ENCODE measurements around the gene CXorf66. TPM values are rescaled to one million over a fixed set of nuclear protein-coding genes. Genes with fewer than 3 reads are reported as not detected.

CXorf66 gene
- total and polyA plus RNA-seq, 9 of the 15 experiments (the other 6 are each of a cell fraction or from before 2014, with no cell fraction given): not detected

- ATAC-seq: no peak
- CTCF ChIA-PET (ENCODE audit: low intra/inter-chr PET ratio): interaction anchor here (0.7 kb wide), 1 partner anchor 58 kb away, joined by 3 read pairs; no protein-coding TSS in a partner anchor
- intact Hi-C loops (cut with micrococcal nuclease): no loop called here
These were observed 6.8 kb upstream of the CXorf66 start for GRCh38 chrX:139972113-139972512.

DNA sequence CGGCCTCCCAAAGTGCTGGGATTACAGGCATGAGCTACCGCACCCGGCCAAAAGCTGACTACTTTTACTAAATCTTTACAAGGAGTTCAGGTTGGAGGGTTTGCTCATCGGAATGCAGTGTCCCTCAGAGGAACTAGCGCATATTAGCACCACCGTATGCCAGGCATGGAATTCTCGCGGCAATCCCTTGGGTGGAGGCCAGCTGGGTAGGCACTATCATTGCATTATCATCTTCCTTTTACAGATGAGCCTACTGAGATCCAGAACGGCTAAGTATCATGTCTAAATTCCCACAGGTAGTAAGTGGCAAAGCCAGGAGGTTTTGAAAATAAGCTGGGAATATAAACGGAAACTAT, 6.1 kb upstream of the CXorf66 start:
- no TSS peak for BruUV-seq (replicated peaks)
- ATAC-seq (no peak), DNase-seq (ENCODE audit: extremely low read depth in 1 of 4, low spot score in 3 of 4) (no peak), FAIRE-seq (no peak)
- Histone ChIP-seq H3K4me3 (no peak overlapping the region), H3K79me2 (ENCODE audit: control insufficient read depth, insufficient read depth, low read length) (no peaks in the 10 kb centered on the region), H3K9ac (ENCODE audit: insufficient read depth in 1 of 2, low read depth in 2 of 2, low read length in 2 of 2) (no peak overlapping the region), H4K20me1 (replicated peaks; ENCODE audit: control insufficient read depth, insufficient read depth, low read length) (no peaks in the 10 kb centered on the region), H3K4me1 (replicated peaks in 1 of 2; ENCODE audit: control insufficient read depth in 2 of 2, insufficient read depth in 2 of 2, low read length in 2 of 2) (no peaks in the 10 kb centered on the region), H3K9me3 (replicated peaks; ENCODE audit: control insufficient read depth, insufficient read depth, low read depth, low read length) (no peaks in the 10 kb centered on the region), H2AFZ (ENCODE audit: low read depth, low read length) (no peak overlapping the region), H3K36me3 (ENCODE audit: control insufficient read depth, insufficient read depth, low read length) (no peaks in the 10 kb centered on the region), H3K9me1 (ENCODE audit: control insufficient read depth, insufficient read depth, low read length) (no peaks in the 10 kb centered on the region), H3K27me3 (ENCODE audit: control insufficient read depth in 2 of 2, insufficient read depth in 2 of 2, low read length in 2 of 2) (no peaks in the 10 kb centered on the region), H3K27ac (ENCODE audit: extremely low read depth, low read depth, low read length) (no peak overlapping the region), H3K4me2 (ENCODE audit: insufficient read depth, low read length) (no peak overlapping the region)
- ChIA-PET CTCF (ENCODE audit: low intra/inter-chr PET ratio) (no interaction called here), POLR2A (no interaction called here)
- in situ Hi-C loops (cut with MboI) (no loop called here), intact Hi-C loops (cut with micrococcal nuclease) (no loop called here)
- WGBS (ENCODE audit: insufficient coverage, low coverage, missing lambda C conversion rate): 5% methylated on average over 9 of the region's 10 CpGs
- TF ChIP-seq, protein P1, sequence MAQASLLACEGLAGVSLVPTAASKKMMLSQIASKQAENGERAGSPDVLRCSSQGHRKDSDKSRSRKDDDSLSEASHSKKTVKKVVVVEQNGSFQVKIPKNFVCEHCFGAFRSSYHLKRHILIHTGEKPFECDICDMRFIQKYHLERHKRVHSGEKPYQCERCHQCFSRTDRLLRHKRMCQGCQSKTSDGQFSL (CRISPR knock-in tag; IDR thresholded peaks at IDR 0.05): no peak
- TF ChIP-seq, protein P1 (tag; IDR thresholded peaks at IDR 0.05): no peak
- TF ChIP-seq CREB3L1 (IDR thresholded peaks at IDR 0.05; ENCODE audit: borderline replicate concordance, low read depth): no peak

More at GRCh38 chrX:139972113-139972512, 6.8 kb upstream of the CXorf66 start:
- no peak overlapping the region for H3K27ac ChIP-seq (ENCODE audit: extremely low read depth, low read depth, low read length)
- no TSS peak for BruUV-seq (replicated peaks)
- no peak overlapping the region for H3K4me3 ChIP-seq
- H3K9ac ChIP-seq (ENCODE audit: insufficient read depth in 1 of 2, low read depth in 2 of 2, low read length in 2 of 2): no peak overlapping the region
- H3K9me1 ChIP-seq (ENCODE audit: control insufficient read depth, insufficient read depth, low read length): no peaks in the 10 kb centered on the region
- in situ Hi-C loops (cut with MboI): no loop called here
- H3K4me1 ChIP-seq (replicated peaks in 1 of 2; ENCODE audit: control insufficient read depth in 2 of 2, insufficient read depth in 2 of 2, low read length in 2 of 2): no peaks in the 10 kb centered on the region
- H3K27me3 ChIP-seq (ENCODE audit: control insufficient read depth in 2 of 2, insufficient read depth in 2 of 2, low read length in 2 of 2): no peaks in the 10 kb centered on the region
- no peaks in the 10 kb centered on the region for H3K9me3 ChIP-seq (replicated peaks; ENCODE audit: control insufficient read depth, insufficient read depth, low read depth, low read length)
- H4K20me1 ChIP-seq (replicated peaks; ENCODE audit: control insufficient read depth, insufficient read depth, low read length): no peaks in the 10 kb centered on the region
- H2AFZ ChIP-seq (ENCODE audit: low read depth, low read length): no peak overlapping the region
- TF ChIP-seq POLR3G (IDR thresholded peaks at IDR 0.05; ENCODE audit: extremely low read depth, insufficient read length, insufficient replicate concordance): no peak
- peak; percentile 61 for TF ChIP-seq NFIC (IDR thresholded peaks at IDR 0.05)
- H3K4me2 ChIP-seq (ENCODE audit: insufficient read depth, low read length): no peak overlapping the region
- no peaks in the 10 kb centered on the region for H3K36me3 ChIP-seq (ENCODE audit: control insufficient read depth, insufficient read depth, low read length)
- POLR2A ChIA-PET: no interaction called here
- DNase-seq (ENCODE audit: extremely low read depth in 1 of 4, low spot score in 3 of 4) (no peak), FAIRE-seq (no peak)
- H3K79me2 ChIP-seq (ENCODE audit: control insufficient read depth, insufficient read depth, low read length): no peaks in the 10 kb centered on the region
- WGBS (ENCODE audit: insufficient coverage, low coverage, missing lambda C conversion rate): 0% methylated on average over 5 of the region's 5 CpGs

All from K562 (cell line).